ENCODE data around the gene ACOT7. TPM values are rescaled to one million over a fixed set of nuclear protein-coding genes. Genes with fewer than 3 reads are reported as not detected.

ACOT7 gene
- total and polyA plus RNA-seq, 2 of the 13 experiments (the other 11 are each of a cell fraction or from before 2014, with no cell fraction given), result 33.0 to 55.8 TPM

- 0 out of 2 replicates have a peak, but pooled peaks have one; percentile 27 for TF ChIP-seq HIC2 (CRISPR knock-in tag; IDR thresholded peaks at IDR 0.05; ENCODE audit: low read depth)
- TF ChIP-seq TEAD2 (CRISPR knock-in tag; IDR thresholded peaks at IDR 0.05), result no peak
- TF ChIP-seq ZNF281 (CRISPR knock-in tag; IDR thresholded peaks at IDR 0.05; ENCODE audit: borderline replicate concordance), result peak; percentile 38; the same call in 1 of the 2 replicates
- 0 out of 2 replicates have a peak, but pooled peaks have one; percentile 45 for TF ChIP-seq ZNF605 (CRISPR knock-in tag; IDR thresholded peaks at IDR 0.05)
- TF ChIP-seq THAP11 (CRISPR knock-in tag; IDR thresholded peaks at IDR 0.05), result no peak
- 0 out of 2 replicates have a peak, but pooled peaks have one; percentile 16 for TF ChIP-seq ZNF580 (CRISPR knock-in tag; IDR thresholded peaks at IDR 0.05; ENCODE audit: borderline replicate concordance, low read depth)
- peak; percentile 19; the same call in 1 of the 2 replicates for TF ChIP-seq FOXA3 (CRISPR knock-in tag; IDR thresholded peaks at IDR 0.05)
- 0 out of 2 replicates have a peak, but pooled peaks have one; percentile 39 for TF ChIP-seq ZNF891 (CRISPR knock-in tag; IDR thresholded peaks at IDR 0.05)
- TF ChIP-seq TAF1 (CRISPR knock-in tag; IDR thresholded peaks at IDR 0.05), result peak; percentile 36; the same call in 1 of the 2 replicates
- TF ChIP-seq POLR2A (IDR thresholded peaks at IDR 0.05; ENCODE audit: insufficient read depth in 1 of 2, low read depth in 2 of 2, low read length in 2 of 2), result peak in 1 of 2 experiments; percentile 50; a peak in 1 of 4 replicates
- 0 out of 2 replicates have a peak, but pooled peaks have one; percentile 23 for TF ChIP-seq ZNF274 (CRISPR knock-in tag; IDR thresholded peaks at IDR 0.05)
- peak; percentile 54; the same call in 1 of the 2 replicates for TF ChIP-seq ARID4A (CRISPR knock-in tag; IDR thresholded peaks at IDR 0.05; ENCODE audit: borderline replicate concordance)
- TF ChIP-seq GATAD2A (CRISPR knock-in tag; IDR thresholded peaks at IDR 0.05), result 0 out of 2 replicates have a peak, but pooled peaks have one; percentile 16
- 0 out of 2 replicates have a peak, but pooled peaks have one; percentile 39 for TF ChIP-seq ZMAT3 (CRISPR knock-in tag; conservative IDR thresholded peaks at IDR 0.05)
- peak; percentile 19; the same call in 1 of the 2 replicates for TF ChIP-seq TBX2 (CRISPR knock-in tag; IDR thresholded peaks at IDR 0.05; ENCODE audit: borderline replicate concordance)
- TF ChIP-seq THAP9 (CRISPR knock-in tag; IDR thresholded peaks at IDR 0.05; ENCODE audit: borderline replicate concordance), result 0 out of 2 replicates have a peak, but pooled peaks have one; percentile 3
These were observed 1.4 kb downstream of the ACOT7 start (continued) for GRCh38 chr1:6391951-6392808.

All from HepG2 (cell line).